Neural cell (in vitro differentiated cells): ENCODE results near the gene D2HGDH. TPM values are rescaled to one million over a fixed set of nuclear protein-coding genes. Genes with fewer than 3 reads are reported as not detected.
"Not testable (repeated sequence)": the region's sequence is repeated elsewhere in the genome, so short reads cannot be mapped to it uniquely, and the experiment has no call there.

Source experiments
- H2AFZ ChIP-seq: fragments of 200-600, 300-800 bp; sonication (generic), shearing (Covaris generic); 2 replicates; pipeline ENCODE4 v1.6.0; 2014; ENCODE audit warnings: low read depth, mild to moderate bottlenecking, antibody characterized with exemption, low read length, moderate library complexity
- H3F3A ChIP-seq: fragments of 200-600 bp; shearing (Covaris generic); 2 replicates; pipeline ENCODE4 v1.6.1; 2016; ENCODE audit warnings: mild to moderate bottlenecking, moderate library complexity, mixed read lengths, antibody characterized with exemption, low read length; ENCODE audit not compliant: insufficient read depth, poor library complexity, severe bottlenecking
- H3K27ac ChIP-seq: fragments of 200-600, 300-800 bp; sonication (generic), shearing (Covaris generic); 2 replicates; pipeline ENCODE4 v1.5.1; 2014; ENCODE audit warnings: mild to moderate bottlenecking, low read length, moderate library complexity
- H3K27me3 ChIP-seq: fragments of 300-800, 200-600 bp; sonication (generic), shearing (Covaris generic); 2 replicates; pipeline ENCODE4 v1.6.0; 2014; ENCODE audit warnings: mild to moderate bottlenecking, low read depth, low read length, moderate library complexity; ENCODE audit not compliant: insufficient read depth
- H3K36me3 ChIP-seq: fragments of 300-800, 200-600 bp; sonication (generic), shearing (Covaris generic); 2 replicates; pipeline ENCODE4 v1.5.1; 2014; ENCODE audit warnings: mild to moderate bottlenecking, antibody characterized with exemption, low read length, moderate library complexity; ENCODE audit not compliant: insufficient read depth
- H3K4me2 ChIP-seq: fragments of 300-800, 200-600 bp; sonication (generic), shearing (Covaris generic); 2 replicates; pipeline ENCODE4 v1.6.0; 2014; ENCODE audit warnings: mild to moderate bottlenecking, low read length
- H3K4me3 ChIP-seq: fragments of 300-800, 200-600 bp; sonication (generic), shearing (Covaris generic); 2 replicates; pipeline ENCODE4 v1.5.1; 2014; ENCODE audit warnings: mild to moderate bottlenecking, low read length, moderate library complexity
- H3K79me2 ChIP-seq: fragments of 200-600 bp; shearing (Covaris generic); replicated peaks from 2 replicates; pipeline ENCODE4 v1.6.0; 2014; ENCODE audit warnings: mild to moderate bottlenecking, low read length, moderate library complexity; ENCODE audit not compliant: insufficient read depth
- H3K9ac ChIP-seq: fragments of 300-800, 200-600 bp; sonication (generic), shearing (Covaris generic); 2 replicates; pipeline ENCODE4 v1.6.1; 2016; ENCODE audit warnings: mild to moderate bottlenecking, low read length, mixed read lengths
- H3K9me2 ChIP-seq: fragments of 200-600 bp; shearing (Covaris generic); 2 replicates; pipeline ENCODE4 v1.6.1; 2016; ENCODE audit warnings: mild to moderate bottlenecking, low read length, mixed read lengths; ENCODE audit not compliant: insufficient read depth
- H3K9me3 ChIP-seq: fragments of 200-600, 300-800 bp; sonication (generic), shearing (Covaris generic); 2 replicates; pipeline ENCODE4 v1.6.1; 2016; ENCODE audit warnings: mild to moderate bottlenecking, mixed run types, low read length, moderate library complexity, mixed read lengths
- H4K20me1 ChIP-seq: fragments of 200-600 bp; shearing (Covaris generic); 2 replicates; pipeline ENCODE4 v1.6.1; 2016; ENCODE audit warnings: mild to moderate bottlenecking, mixed run types; ENCODE audit not compliant: insufficient read depth
- polyA plus RNA-seq: library from polyadenylated mRNA; depleted of rRNA; stranded (reverse); fragments of >200 nt; gene quantifications from 2 replicates; pipeline ENCODE4 v1.2.3, GENCODE V29; 2014

The D2HGDH gene
- polyA plus RNA-seq, 1 donor from 2014 or later, result 12.6 TPM

DNA sequence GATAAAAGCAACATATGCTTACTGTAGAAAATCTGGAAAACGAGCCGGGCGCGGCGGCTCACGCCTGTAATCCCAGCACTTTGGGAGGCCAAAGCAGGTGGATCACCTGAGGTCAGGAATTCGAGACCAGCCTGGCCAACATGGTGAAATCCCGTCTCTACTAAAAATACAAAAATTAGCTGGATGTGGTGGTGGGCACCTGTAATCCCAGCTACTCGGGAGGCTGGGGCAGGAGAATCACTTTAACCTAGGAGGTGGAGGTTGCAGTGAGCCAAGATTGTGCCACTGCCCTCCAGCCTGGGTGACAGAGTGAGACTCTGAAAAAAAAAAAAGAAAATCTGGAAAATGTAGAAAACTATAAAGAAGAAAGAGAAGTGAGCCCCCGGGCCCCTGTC, 83.4 kb downstream of the D2HGDH start:
- H2AFZ ChIP-seq, H3K9me3 ChIP-seq, H3K4me2 ChIP-seq, H3K4me3 ChIP-seq, H3K9me2 ChIP-seq, H3K27ac ChIP-seq, H3K9ac ChIP-seq, H4K20me1 ChIP-seq, H3K27me3 ChIP-seq, H3K36me3 ChIP-seq, H3K79me2 ChIP-seq, H3F3A ChIP-seq: not testable (repeated sequence)

Other genes starting within 250 kb of the D2HGDH start
- gene STK25, start 226.0 kb upstream of the D2HGDH start, polyA plus RNA-seq, result 580 and 628 TPM in 2 replicates
- 2.3 and 3.9 TPM in 2 replicates for gene BOK, start 175.9 kb upstream of the D2HGDH start, polyA plus RNA-seq
- gene THAP4, start 97.5 kb upstream of the D2HGDH start, polyA plus RNA-seq, result 30.8 and 33.0 TPM in 2 replicates
- 128 and 140 TPM in 2 replicates for gene ATG4B, start 96.9 kb upstream of the D2HGDH start, polyA plus RNA-seq
- 33.5 and 42.2 TPM in 2 replicates for gene DTYMK, start 47.8 kb upstream of the D2HGDH start, polyA plus RNA-seq
- 22.8 and 33.9 TPM in 2 replicates for gene ING5, start 32.6 kb upstream of the D2HGDH start, polyA plus RNA-seq
- not detected in 2 replicates for gene GAL3ST2, start 42.2 kb downstream of the D2HGDH start, polyA plus RNA-seq
- gene NEU4, start 74.6 kb downstream of the D2HGDH start, polyA plus RNA-seq, result not detected in 2 replicates
- gene PDCD1, start 124.3 kb downstream of the D2HGDH start, polyA plus RNA-seq, result not detected in 2 replicates
- 1.2 and 1.8 TPM in 2 replicates for gene RTP5, start 135.1 kb downstream of the D2HGDH start, polyA plus RNA-seq